WTC11 (cell line): ENCODE results near the gene CDK7.

Experiments
- CREB1 ChIP-seq: sonication (generic); formaldehyde crosslinking; IDR thresholded peaks from 2 replicates; pipeline ENCODE4 v1.8.0; 2023; ENCODE audit warnings: mild to moderate bottlenecking, missing genetic modification reagents
- CREM ChIP-seq: sonication (generic); formaldehyde crosslinking; IDR thresholded peaks from 2 replicates; pipeline ENCODE4 v1.8.1; 2022; ENCODE audit warnings: mild to moderate bottlenecking, missing genetic modification reagents, moderate library complexity
- ELF4 ChIP-seq: sonication (generic); formaldehyde crosslinking; IDR thresholded peaks from 2 replicates; pipeline ENCODE4 v1.8.1; 2022; ENCODE audit warnings: low read depth, mild to moderate bottlenecking, moderate library complexity, missing genetic modification reagents
- EMX1 ChIP-seq: fragments of 250-450 bp; sonication (Bioruptor Pico); IDR thresholded peaks from 2 replicates; pipeline ENCODE4 v1.8.0; 2021; ENCODE audit warnings: mild to moderate bottlenecking
- ERG ChIP-seq: fragments of 250-450 bp; sonication (Bioruptor Pico); IDR thresholded peaks from 2 replicates; pipeline ENCODE4 v1.8.0; 2021; ENCODE audit warnings: mild to moderate bottlenecking
- FOXK1 ChIP-seq: sonication (generic); formaldehyde crosslinking; IDR thresholded peaks from 2 replicates; pipeline ENCODE4 v1.8.0; 2022; ENCODE audit warnings: mild to moderate bottlenecking, moderate library complexity, missing genetic modification reagents
- JUN ChIP-seq: sonication (generic); formaldehyde crosslinking; IDR thresholded peaks from 2 replicates; pipeline ENCODE4 v1.8.0; 2023; ENCODE audit warnings: mild to moderate bottlenecking, missing genetic modification reagents
- TF ChIP-seq, protein P1 (sequence below): fragments of 200-600 bp; IDR thresholded peaks from 2 replicates; pipeline ENCODE4 v1.8.0; 2022; ENCODE audit warnings: antibody characterized with exemption
- TF ChIP-seq, protein P2 (sequence below): sonication (generic); formaldehyde crosslinking; IDR thresholded peaks from 2 replicates; pipeline ENCODE4 v1.8.1; 2022; ENCODE audit warnings: low read depth, mild to moderate bottlenecking, moderate library complexity, missing genetic modification reagents, borderline replicate concordance

GRCh38 chr5:69245031-69245430 is 10.3 kb downstream of the CDK7 start:
- TF ChIP-seq, protein P1, sequence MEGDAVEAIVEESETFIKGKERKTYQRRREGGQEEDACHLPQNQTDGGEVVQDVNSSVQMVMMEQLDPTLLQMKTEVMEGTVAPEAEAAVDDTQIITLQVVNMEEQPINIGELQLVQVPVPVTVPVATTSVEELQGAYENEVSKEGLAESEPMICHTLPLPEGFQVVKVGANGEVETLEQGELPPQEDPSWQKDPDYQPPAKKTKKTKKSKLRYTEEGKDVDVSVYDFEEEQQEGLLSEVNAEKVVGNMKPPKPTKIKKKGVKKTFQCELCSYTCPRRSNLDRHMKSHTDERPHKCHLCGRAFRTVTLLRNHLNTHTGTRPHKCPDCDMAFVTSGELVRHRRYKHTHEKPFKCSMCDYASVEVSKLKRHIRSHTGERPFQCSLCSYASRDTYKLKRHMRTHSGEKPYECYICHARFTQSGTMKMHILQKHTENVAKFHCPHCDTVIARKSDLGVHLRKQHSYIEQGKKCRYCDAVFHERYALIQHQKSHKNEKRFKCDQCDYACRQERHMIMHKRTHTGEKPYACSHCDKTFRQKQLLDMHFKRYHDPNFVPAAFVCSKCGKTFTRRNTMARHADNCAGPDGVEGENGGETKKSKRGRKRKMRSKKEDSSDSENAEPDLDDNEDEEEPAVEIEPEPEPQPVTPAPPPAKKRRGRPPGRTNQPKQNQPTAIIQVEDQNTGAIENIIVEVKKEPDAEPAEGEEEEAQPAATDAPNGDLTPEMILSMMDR: no peak
- TF ChIP-seq CREB1 (CRISPR knock-in tag) (no peak), FOXK1 (no peak), CREM (CRISPR knock-in tag) (no peak), ERG (no peak), EMX1 (CRISPR knock-in tag) (no peak), ELF4 (CRISPR knock-in tag) (no peak), JUN (CRISPR knock-in tag) (no peak)
- TF ChIP-seq, protein P2, sequence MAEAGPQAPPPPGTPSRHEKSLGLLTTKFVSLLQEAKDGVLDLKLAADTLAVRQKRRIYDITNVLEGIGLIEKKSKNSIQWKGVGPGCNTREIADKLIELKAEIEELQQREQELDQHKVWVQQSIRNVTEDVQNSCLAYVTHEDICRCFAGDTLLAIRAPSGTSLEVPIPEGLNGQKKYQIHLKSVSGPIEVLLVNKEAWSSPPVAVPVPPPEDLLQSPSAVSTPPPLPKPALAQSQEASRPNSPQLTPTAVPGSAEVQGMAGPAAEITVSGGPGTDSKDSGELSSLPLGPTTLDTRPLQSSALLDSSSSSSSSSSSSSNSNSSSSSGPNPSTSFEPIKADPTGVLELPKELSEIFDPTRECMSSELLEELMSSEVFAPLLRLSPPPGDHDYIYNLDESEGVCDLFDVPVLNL: no peak
